CD4-positive, alpha-beta T cell treated with Interferon gamma for 1 hour (primary cell): ENCODE data around the gene SMIM20.
A peak's percentile ranks its signal among the peaks of the same experiment; 100 is the strongest.
"Not testable (repeated sequence)": the region's sequence is repeated elsewhere in the genome, so short reads cannot be mapped to it uniquely, and the experiment has no call there.

Experiments used
- DNase-seq: peaks from one replicate; pipeline ENCODE4 v3.0.0-alpha.2; 2020

The SMIM20 gene

DNA sequence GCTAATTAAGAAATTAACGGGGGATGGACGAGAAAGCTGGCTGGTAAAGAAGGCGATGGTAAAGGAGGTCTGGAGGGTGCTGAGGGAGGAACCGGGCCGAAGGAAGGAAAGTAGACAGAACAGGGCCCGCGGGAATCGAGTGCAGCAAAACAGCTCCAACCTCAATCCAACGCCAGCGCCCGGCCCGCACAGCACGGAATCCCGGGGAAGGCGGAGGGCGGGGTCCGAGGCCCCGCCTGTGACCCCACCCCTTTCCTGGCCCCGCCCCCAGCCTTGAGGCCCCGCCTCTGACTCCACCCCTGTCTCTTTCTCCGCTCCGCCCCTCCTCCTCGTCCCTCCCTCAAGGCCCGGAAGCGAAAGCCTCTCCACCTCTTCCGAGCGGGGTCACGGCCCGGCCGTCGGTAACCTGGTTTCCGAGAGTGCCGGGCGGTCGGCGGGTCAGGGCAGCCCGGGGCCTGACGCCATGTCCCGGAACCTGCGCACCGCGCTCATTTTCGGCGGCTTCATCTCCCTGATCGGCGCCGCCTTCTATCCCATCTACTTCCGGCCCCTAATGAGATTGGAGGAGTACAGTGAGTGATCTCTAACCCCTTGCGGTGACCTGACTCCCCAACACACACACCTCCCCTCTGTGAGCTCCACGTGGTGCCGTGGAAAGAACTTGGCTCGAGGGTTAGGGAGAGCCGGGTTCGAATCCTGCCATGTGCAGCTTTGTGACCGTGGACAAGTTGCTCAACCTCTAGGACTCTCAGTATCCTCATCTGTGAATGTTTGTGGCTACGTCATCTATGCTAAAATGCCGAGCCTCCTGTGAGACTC, at the start of gene SMIM20:
TSS of gene SMIM20 (plus strand) at position 370 of the 819 bp plus-strand sequence. CDS start at position 464, 94 bp downstream.
- DNase-seq: peak; percentile 93

DNA sequence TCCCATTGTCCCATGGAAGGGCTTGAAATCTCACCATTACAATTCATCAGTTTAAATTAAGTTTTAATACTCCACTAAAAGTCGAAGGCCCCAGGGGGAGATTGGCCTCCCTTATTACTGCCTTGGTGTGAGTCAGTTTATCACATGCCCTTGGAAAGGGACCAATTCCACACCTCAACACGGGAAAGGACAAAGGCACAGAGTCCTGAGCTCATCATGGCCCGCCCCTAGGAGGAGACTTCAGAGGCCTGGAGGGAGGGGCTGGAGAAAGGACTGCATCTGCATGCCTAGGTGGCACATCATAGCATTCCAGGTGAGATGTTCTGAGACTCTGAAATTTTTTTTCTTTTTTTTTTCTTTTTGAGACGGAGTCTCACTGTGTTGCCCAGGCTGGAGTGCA, 48.4 kb upstream of the SMIM20 start:
- no peak for DNase-seq

- DNase-seq: not testable (repeated sequence)
These were observed 47.6 kb upstream of the SMIM20 start for GRCh38 chr4:25866401-25866800.

- DNase-seq: no peak
These were observed 46.2 kb upstream of the SMIM20 start for GRCh38 chr4:25867781-25868294.

GRCh38 chr4:25870081-25870480, 43.9 kb upstream of the SMIM20 start:
- no peak for DNase-seq

DNA sequence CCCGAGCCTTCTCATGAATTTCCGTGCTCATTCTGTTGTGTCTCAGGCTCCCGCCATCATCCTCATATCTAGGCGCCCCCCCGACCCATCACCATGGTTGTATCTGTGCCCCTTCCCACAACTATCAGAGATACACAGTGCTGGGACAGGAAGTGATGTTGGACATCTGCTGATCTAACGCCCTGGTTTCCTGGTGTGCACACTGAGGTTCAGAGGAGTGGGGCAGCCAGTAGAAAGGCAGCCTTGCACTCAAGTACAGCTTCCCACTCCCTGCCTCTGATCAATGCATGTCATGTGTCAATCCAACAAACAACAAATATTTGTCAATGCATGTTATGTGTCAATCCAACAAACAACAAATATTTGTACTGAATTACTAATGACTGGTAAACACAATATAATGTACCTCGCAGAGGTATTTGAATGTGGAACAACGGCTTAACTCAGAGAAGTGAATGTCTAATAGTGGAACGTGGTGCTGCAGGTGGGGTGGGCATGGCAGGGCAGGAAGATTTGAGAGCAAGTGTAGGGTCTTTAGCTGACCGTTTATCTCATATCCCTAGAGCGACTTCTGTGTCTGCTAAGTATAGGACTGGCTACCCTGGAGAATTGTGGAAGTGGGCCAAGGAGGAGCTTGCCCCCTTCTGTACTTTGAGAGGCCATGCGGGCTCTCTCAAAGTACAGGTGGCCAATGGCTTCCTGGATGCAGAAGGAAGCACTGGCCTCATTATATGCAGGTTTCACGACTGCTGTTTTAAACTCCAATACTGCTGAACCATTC, 41.0 kb upstream of the SMIM20 start:
- no peak for DNase-seq

GRCh38 chr4:25873632-25874129, 40.3 kb upstream of the SMIM20 start:
- no peak for DNase-seq

DNA sequence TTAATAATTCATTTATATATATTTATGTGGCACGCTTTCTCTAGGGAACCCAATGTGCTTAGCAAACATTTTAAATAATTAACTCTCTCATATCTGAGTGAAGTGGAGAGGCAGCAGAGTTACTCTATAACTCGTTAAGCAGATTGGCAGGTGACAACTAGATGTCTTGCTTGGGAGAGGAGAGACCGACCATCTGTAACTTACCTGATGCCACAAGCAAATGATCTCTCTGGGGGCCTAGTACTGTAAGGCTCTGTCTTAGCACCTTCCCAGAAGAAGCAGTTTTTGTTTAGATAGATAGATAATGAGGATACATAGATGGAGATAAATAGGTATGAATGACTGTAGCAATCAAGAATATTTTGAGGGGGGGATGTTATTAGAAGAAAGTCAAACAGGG, 39.4 kb upstream of the SMIM20 start:
- DNase-seq: no peak

DNA sequence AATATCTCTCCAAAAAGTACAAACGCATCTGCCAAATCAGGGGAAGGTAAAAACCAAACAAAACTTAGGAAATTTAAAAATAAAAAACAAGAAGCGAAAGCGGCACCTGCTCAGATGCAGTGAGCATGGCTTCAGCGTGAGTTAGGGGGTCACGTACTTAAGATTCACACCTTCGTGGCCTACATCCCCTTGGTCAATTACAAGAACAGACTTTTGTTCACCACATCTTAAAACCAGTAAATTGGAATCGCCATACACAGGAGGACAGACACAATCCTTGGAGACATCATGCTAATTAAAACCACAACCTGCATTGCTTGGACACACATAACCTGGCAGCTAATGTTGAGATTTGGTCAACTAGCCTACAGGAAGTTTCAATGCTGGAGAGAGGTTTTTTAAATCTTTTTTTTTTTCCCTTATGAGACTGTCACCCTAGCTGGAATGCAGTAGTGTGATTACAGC, 38.7 kb upstream of the SMIM20 start:
- peak; percentile 53 for DNase-seq

DNA sequence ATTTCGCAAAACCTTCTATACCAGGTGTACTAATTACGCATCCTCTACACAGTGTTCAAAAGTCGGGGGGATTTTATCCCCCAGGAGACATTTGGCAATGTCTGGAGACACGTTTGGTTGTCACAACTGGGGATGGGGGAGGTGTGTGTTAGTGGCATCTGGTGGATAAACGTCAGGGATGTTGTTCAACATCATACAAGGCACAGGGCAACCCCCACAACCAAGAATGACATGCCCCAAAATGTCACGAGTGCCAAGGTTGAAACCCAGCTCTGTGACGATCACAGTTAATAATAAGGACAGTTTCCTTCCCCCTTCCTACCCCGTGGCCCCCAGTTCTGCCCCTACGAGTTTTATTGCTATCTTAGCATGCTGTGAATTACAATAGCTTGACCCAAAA, 35.3 kb upstream of the SMIM20 start:
- DNase-seq: peak; percentile 68

- DNase-seq: no peak
These were observed 34.9 kb upstream of the SMIM20 start for GRCh38 chr4:25879091-25879584.

DNA sequence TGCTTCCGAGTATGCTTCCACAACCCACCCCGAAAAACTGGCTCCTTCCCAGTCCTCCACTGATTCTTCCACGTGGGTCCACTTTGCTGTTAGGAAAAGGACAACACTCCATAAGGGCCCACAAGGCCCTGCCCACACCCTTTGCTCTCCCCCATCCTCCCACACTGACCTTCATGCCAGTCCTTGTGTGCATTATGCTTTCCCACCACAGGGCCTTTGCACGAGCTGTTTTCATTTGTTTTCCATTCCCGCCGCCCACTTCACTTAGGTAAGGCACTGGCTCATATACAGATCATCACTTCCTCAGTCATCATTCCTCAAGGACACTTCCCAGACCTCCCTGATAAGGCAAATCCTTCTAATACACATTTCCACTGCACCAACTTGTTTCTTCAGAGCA, 34.4 kb upstream of the SMIM20 start:
- no peak for DNase-seq

DNA sequence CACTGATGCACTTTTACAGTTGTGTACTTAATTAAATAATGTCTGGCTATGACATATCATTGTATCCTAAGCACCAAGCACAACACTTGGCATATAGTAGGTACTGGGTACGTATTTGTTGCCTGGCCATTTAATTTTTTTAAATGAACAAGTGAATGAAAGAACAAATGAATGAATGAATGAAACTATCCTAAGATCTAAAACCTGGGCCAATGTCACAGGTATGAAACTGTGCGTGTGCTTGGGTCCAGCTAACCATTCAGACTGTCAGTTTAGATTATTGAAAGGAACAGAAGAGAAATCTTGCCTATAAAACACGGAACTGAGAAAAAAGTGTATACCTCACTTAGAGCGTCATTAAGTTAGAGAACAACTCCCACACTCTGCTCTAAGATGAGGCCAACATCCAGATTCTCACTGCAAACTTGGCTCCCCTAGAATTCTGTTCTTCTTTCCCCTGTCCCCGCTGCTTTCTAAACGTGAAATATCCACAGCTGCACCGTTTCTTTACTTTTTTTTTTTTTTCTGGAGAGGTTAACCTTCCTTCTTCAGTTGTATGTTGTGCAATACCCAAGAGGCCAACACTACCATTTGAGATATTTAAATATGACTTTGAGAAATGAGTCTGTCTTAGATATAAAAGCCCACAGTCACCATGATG, 33.9 kb upstream of the SMIM20 start:
- no peak for DNase-seq

GRCh38 chr4:25881193-25881592, 32.8 kb upstream of the SMIM20 start:
- DNase-seq: no peak

DNA sequence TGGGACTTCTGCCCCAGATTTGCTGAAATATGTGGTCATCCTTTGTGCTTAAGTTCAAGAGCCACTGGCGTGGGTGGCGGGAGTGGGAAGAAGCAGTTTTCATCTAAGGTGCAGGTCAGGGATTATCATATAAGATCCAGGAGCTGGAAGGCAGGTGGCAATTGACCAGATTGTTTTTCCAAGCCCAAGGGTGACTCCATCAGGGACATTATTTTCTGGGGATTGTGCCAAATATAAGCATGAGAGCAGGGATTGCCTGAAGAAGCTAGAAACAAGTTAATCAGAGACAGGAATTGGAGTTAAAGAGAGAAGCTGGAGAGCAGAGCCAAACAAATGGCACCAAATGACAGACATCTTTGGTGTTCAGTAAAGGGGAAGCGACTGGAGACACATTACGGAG, 31.8 kb upstream of the SMIM20 start:
- DNase-seq: no peak

DNA sequence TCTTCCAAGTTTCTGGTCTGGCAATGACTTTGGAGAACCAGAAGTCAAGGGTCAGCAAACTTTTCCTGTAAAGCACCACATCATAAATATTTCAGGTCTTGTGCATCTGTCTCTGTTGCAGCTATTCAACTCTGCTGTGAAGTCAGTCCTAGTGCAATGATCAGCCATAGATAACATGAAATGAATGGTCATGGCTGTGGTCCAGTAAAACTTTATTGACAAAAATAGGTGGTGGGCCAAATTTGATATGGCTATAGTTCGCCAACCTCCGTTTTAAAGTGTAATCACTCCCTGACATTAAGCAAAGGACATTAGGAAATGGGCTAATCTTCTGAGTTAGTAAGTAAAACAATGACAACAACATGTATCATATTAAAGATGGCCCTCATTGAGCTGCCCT, 30.5 kb upstream of the SMIM20 start:
- no peak for DNase-seq

DNA sequence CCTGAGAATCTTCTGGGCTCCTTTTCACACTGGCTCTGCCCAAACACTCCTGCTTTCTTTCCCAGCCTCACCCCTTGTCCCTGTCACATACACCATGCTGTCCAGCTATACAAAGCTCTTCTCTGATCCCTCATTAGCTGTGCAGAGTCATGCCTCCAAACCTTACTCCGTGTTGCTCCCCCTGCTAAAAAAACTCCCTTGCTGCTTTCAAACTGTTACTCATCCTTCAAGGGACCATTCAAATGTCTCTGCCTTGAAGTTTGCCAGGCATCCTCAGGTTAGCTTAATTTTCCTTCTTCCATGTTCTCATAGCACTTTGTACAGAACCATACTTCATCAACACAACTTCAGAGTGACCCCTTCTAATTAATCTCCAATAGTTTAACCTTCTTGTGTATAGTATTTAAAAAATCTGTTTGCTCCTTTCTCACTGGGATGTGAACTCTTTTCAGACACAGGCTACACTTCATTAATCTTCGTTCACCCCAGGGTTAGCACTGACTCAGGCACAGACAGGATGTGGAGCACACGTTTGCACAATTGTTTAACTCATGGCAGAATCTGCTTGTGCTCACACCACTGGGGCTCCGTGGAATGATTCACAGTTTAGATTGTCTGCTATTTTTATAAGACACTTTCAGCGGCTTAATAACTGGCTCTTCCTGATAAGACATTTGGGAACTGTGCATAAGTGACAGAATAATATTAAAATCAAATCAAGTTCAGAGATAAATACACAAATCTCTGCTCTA, 29.8 kb upstream of the SMIM20 start:
- DNase-seq: no peak

- DNase-seq: no peak
These were observed 25.2 kb upstream of the SMIM20 start for GRCh38 chr4:25888781-25889180.

- no peak for DNase-seq
These were observed 24.2 kb upstream of the SMIM20 start for GRCh38 chr4:25889589-25890503.

- DNase-seq: no peak
These were observed 23.2 kb upstream of the SMIM20 start for GRCh38 chr4:25890571-25891485.
